H1 (cell line): ENCODE results near the gene NEDD4L. TPM values are rescaled to one million over a fixed set of nuclear protein-coding genes. Genes with fewer than 3 reads are reported as not detected.

Experiments
- CTCF ChIA-PET: fragments of 300-600 bp; sonication (Branson Sonifier 250); formaldehyde crosslinking; loops from one replicate; lab custom pipeline; 2021; ENCODE audit not compliant: partially characterized antibody; lab: Charles Lee
- POLR2A ChIA-PET: fragments of 300-600 bp; sonication (Branson Sonifier 250); formaldehyde crosslinking; loops from one replicate; lab custom pipeline; 2021; ENCODE audit warnings: inconsistent platforms; ENCODE audit not compliant: partially characterized antibody; lab: Charles Lee
- DNase-seq, 2 experiments: peaks; one replicate each; pipeline versions ENCODE4 v3.0.0 to v3.0.0-alpha.2; 2010 to 2022; ENCODE audit warnings: low spot score in 2 of 2, low read depth in 1 of 2, mixed read lengths in 1 of 2
- FAIRE-seq: peaks from 2 replicates; lab custom pipeline; 2011; peaks lifted over from hg19 to GRCh38; lab: Jason Lieb, UNC
- H2AFZ ChIP-seq: 2 replicates; pipeline ENCODE4 v1.8.1; 2012; ENCODE audit warnings: low read length, inconsistent platforms
- H2AK5ac ChIP-seq: 2 replicates; pipeline ENCODE4 v1.6.1; 2013; ENCODE audit warnings: low read depth, low read length
- H2BK120ac ChIP-seq: replicated peaks from 2 replicates; pipeline ENCODE3; 2013; ENCODE audit warnings: low read depth, low read length, inconsistent platforms
- H2BK12ac ChIP-seq: 2 replicates; pipeline ENCODE4 v1.6.1; 2013; ENCODE audit warnings: low read depth, low read length
- H2BK15ac ChIP-seq: 2 replicates; pipeline ENCODE4 v1.6.1; 2013; ENCODE audit warnings: low read length
- H2BK20ac ChIP-seq: 2 replicates; pipeline ENCODE4 v1.6.1; 2013; ENCODE audit warnings: low read length
- H2BK5ac ChIP-seq: 2 replicates; pipeline ENCODE4 v1.6.1; 2013; ENCODE audit warnings: low read depth, low read length
- H3K14ac ChIP-seq: 2 replicates; pipeline ENCODE4 v1.6.1; 2013; ENCODE audit warnings: inconsistent platforms; ENCODE audit not compliant: insufficient read length
- H3K18ac ChIP-seq: 2 replicates; pipeline ENCODE4 v1.6.1; 2013; ENCODE audit warnings: low read length; ENCODE audit errors: extremely low read depth
- H3K23ac ChIP-seq: 2 replicates; pipeline ENCODE4 v1.6.1; 2013; ENCODE audit warnings: inconsistent platforms; ENCODE audit not compliant: insufficient read length
- H3K23me2 ChIP-seq: 2 replicates; pipeline ENCODE4 v1.6.1; 2013; ENCODE audit warnings: low read depth, low read length
- H3K27ac ChIP-seq: 2 replicates; pipeline ENCODE4 v1.6.1; 2011; ENCODE audit warnings: low read depth, low read length, inconsistent platforms
- H3K27me3 ChIP-seq, 4 experiments: replicated peaks in 1 of 4; 1 replicate in 1 of 4; 2 replicates in 3 of 4; pipeline versions ENCODE4 v1.6.1 to v1.8.1; 2011 to 2013; ENCODE audit warnings: low read length in 3 of 4, mild to moderate bottlenecking in 3 of 4, inconsistent platforms in 2 of 4, mixed read lengths in 2 of 4, moderate library complexity in 1 of 4; ENCODE audit not compliant: control insufficient read depth in 3 of 4, insufficient read depth in 3 of 4; ENCODE audit errors: extremely low read depth in 1 of 4
- H3K36me3 ChIP-seq, 4 experiments: 2 replicates each; pipeline versions ENCODE4 v1.6.1 to v1.8.1; 2011 to 2013; ENCODE audit warnings: mild to moderate bottlenecking in 4 of 4, low read length in 3 of 4, moderate library complexity in 2 of 4, control low read depth in 1 of 4, inconsistent platforms in 1 of 4; ENCODE audit not compliant: insufficient read depth in 4 of 4, control insufficient read depth in 2 of 4
- H3K4ac ChIP-seq: replicated peaks from 2 replicates; pipeline ENCODE3; 2013; ENCODE audit warnings: low read length, low read depth, mixed read lengths, inconsistent platforms; ENCODE audit not compliant: insufficient read length
- H3K4me1 ChIP-seq, 4 experiments: replicated peaks in 1 of 4; 1 replicate in 1 of 4; 2 replicates in 3 of 4; pipeline versions ENCODE4 v1.6.1 to v1.8.1; 2011 to 2013; ENCODE audit warnings: low read length in 3 of 4, inconsistent platforms in 2 of 4, mixed read lengths in 1 of 4; ENCODE audit not compliant: insufficient read depth in 4 of 4, control insufficient read depth in 3 of 4
- H3K4me2 ChIP-seq, 2 experiments: 2 replicates each; pipeline versions ENCODE4 v1.6.1 to v1.8.1; 2011 to 2013; ENCODE audit warnings: low read depth in 2 of 2, low read length in 2 of 2, control low read depth in 1 of 2, inconsistent platforms in 1 of 2, mild to moderate bottlenecking in 1 of 2; ENCODE audit not compliant: insufficient read depth in 1 of 2
- H3K4me3 ChIP-seq, 4 experiments: fragments of 200-600, 300-600 bp in 1 of 4; sonication (generic), shearing (Covaris generic), sonication (Bioruptor Twin) in 1 of 4; 2 replicates each; pipeline versions ENCODE4 v1.5.1 to v1.8.1; 2011 to 2016; ENCODE audit warnings: low read length in 4 of 4, low read depth in 3 of 4, control low read depth in 2 of 4, inconsistent platforms in 2 of 4, mild to moderate bottlenecking in 2 of 4, mixed read lengths in 1 of 4, moderate library complexity in 1 of 4; ENCODE audit not compliant: insufficient read depth in 2 of 4; ENCODE audit errors: extremely low read depth in 1 of 4
- H3K56ac ChIP-seq: replicated peaks from 2 replicates; pipeline ENCODE3; 2013; ENCODE audit warnings: low read depth, mild to moderate bottlenecking, mixed read lengths, low read length, inconsistent platforms; ENCODE audit not compliant: insufficient read length
- H3K79me1 ChIP-seq: 2 replicates; pipeline ENCODE4 v1.6.1; 2013; ENCODE audit warnings: low read depth, low read length, control low read depth
- H3K79me2 ChIP-seq, 2 experiments: 2 replicates each; pipeline versions ENCODE4 v1.6.1 to v1.8.1; 2012 to 2013; ENCODE audit warnings: low read length in 2 of 2, mild to moderate bottlenecking in 2 of 2, inconsistent platforms in 1 of 2; ENCODE audit not compliant: insufficient read depth in 2 of 2, control insufficient read depth in 1 of 2
- H3K9ac ChIP-seq, 4 experiments: replicated peaks in 1 of 4; 1 replicate in 1 of 4; 2 replicates in 3 of 4; pipeline versions ENCODE4 v1.6.1 to v1.8.1; 2011 to 2013; ENCODE audit warnings: low read depth in 3 of 4, low read length in 3 of 4, control low read depth in 2 of 4, mild to moderate bottlenecking in 2 of 4, moderate library complexity in 2 of 4, inconsistent platforms in 1 of 4; ENCODE audit errors: extremely low read depth in 1 of 4
- H3K9me3 ChIP-seq, 2 experiments: 2 replicates each; pipeline versions ENCODE4 v1.6.1 to v1.8.1; 2012 to 2013; ENCODE audit warnings: mild to moderate bottlenecking in 2 of 2, moderate library complexity in 2 of 2, control low read depth in 1 of 2, inconsistent platforms in 1 of 2, low read depth in 1 of 2, low read length in 1 of 2, mixed read lengths in 1 of 2; ENCODE audit not compliant: insufficient read depth in 2 of 2
- H4K20me1 ChIP-seq, 2 experiments: replicated peaks in 1 of 2; 2 replicates each; pipeline versions ENCODE3 to v1.8.1; 2011 to 2013; ENCODE audit warnings: inconsistent platforms in 2 of 2, low read length in 2 of 2, mild to moderate bottlenecking in 1 of 2; ENCODE audit not compliant: insufficient read depth in 2 of 2, control insufficient read depth in 1 of 2
- H4K5ac ChIP-seq: 2 replicates; pipeline ENCODE4 v1.6.1; 2013; ENCODE audit warnings: low read length, low read depth, mixed read lengths, inconsistent platforms; ENCODE audit not compliant: insufficient read length
- H4K8ac ChIP-seq: 2 replicates; pipeline ENCODE4 v1.8.0; 2013; ENCODE audit warnings: mild to moderate bottlenecking, moderate library complexity, low read length, inconsistent platforms; ENCODE audit not compliant: insufficient read depth; ENCODE audit errors: extremely low read depth
- H4K91ac ChIP-seq: replicated peaks from 2 replicates; pipeline ENCODE3; 2013; ENCODE audit warnings: low read length, mixed read lengths, inconsistent platforms; ENCODE audit not compliant: insufficient read length
- ATF3 ChIP-seq: IDR thresholded peaks from 2 replicates; pipeline ENCODE4 v1.6.1; 2011; ENCODE audit warnings: low read depth, mild to moderate bottlenecking, low read length; ENCODE audit not compliant: insufficient read depth
- CTCF ChIP-seq, 3 experiments: IDR thresholded peaks; 1 replicate in 2 of 3; 2 replicates in 1 of 3; pipeline versions ENCODE4 v1.5.1 to v1.6.1; 2011; ENCODE audit warnings: low read length in 3 of 3, mild to moderate bottlenecking in 3 of 3, inconsistent platforms in 2 of 3, low read depth in 1 of 3, moderate library complexity in 1 of 3; ENCODE audit not compliant: insufficient read depth in 1 of 3; ENCODE audit errors: control extremely low read depth in 1 of 3
- EGR1 ChIP-seq: IDR thresholded peaks from 2 replicates; pipeline ENCODE4 v1.6.1; 2011; ENCODE audit warnings: low read depth, low read length, borderline replicate concordance
- GTF2F1 ChIP-seq: IDR thresholded peaks from 2 replicates; pipeline ENCODE4 v1.6.1; 2012; ENCODE audit warnings: low read depth, low read length, improper control_type of control experiment, borderline replicate concordance
- HDAC6 ChIP-seq: IDR thresholded peaks from one replicate; pipeline ENCODE4 v1.7.1; 2012; ENCODE audit warnings: low read depth, mild to moderate bottlenecking, inconsistent platforms, low read length, moderate library complexity
- MAFK ChIP-seq: IDR thresholded peaks from 2 replicates; pipeline ENCODE4 v1.6.1; 2012; ENCODE audit warnings: low read depth, mild to moderate bottlenecking, improper control_type of control experiment, low read length
- SUZ12 ChIP-seq: fragments of 200-600 bp; sonication (generic); IDR thresholded peaks from 2 replicates; pipeline ENCODE4 v1.6.1; 2012; ENCODE audit warnings: mild to moderate bottlenecking, inconsistent platforms, low read length, moderate library complexity, mixed read lengths
- WGBS, 2 experiments: shearing (Covaris generic) in 1 of 2; methylation state at CpG; one replicate each; pipeline versions ENCODE4 v1.1.6 to v1.1.7; 2013 to 2015; ENCODE audit warnings: low lambda C conversion rate in 2 of 2, mixed read lengths in 2 of 2, inconsistent platforms in 1 of 2, low coverage in 1 of 2, missing lambda C conversion rate in 1 of 2; ENCODE audit not compliant: insufficient replicate concordance in 2 of 2, insufficient coverage in 1 of 2, insufficient read length in 1 of 2; ENCODE audit errors: extremely low coverage in 1 of 2, missing lambda C conversion rate in 1 of 2; 5-methylcytosine and 5-hydroxymethylcytosine counted together
- polyA plus RNA-seq, 7 experiments: library from polyadenylated mRNA; depleted of rRNA in 3 of 7; stranded (reverse) in 5 of 7; unstranded in 2 of 7; fragments of >200 nt in 5 of 7; fragments of 200-250 nt in 2 of 7; gene quantifications; 1 replicate in 5 of 7; 2 replicates in 1 of 7; 4 replicates in 1 of 7; pipeline versions ENCODE4 v1.2.1 to v1.2.3, GENCODE V29; 2011 to 2013; ENCODE audit warnings: missing spikeins in 2 of 7, mixed read lengths in 2 of 7
- total RNA-seq: library from RNA; stranded (reverse); fragmentation: NEBNext Ultra II Directional; extraction: Animal tissue kit (Norgen Biotek cat#: 25700); gene quantifications from 2 replicates; pipeline ENCODE4 v1.2.1, GENCODE V29; 2021

Gene NEDD4L
- total and polyA plus RNA-seq, 2 of the 8 experiments (the other 6 are each of a cell fraction or from before 2014, with no cell fraction given), result 37.3 to 69.8 TPM

- no peak overlapping the region for H3K23ac ChIP-seq
- no peak overlapping the region for H3K27ac ChIP-seq
- no peak overlapping the region for H2AK5ac ChIP-seq
- WGBS, 2 experiments, result 92% methylated on average over 3 of the region's 3 CpGs; no CpG with 5 or more reads in 1 of the 2 experiments
- no peak overlapping the region for H2BK15ac ChIP-seq
- H3K4me3 ChIP-seq, result no peak overlapping the region
- H4K20me1 ChIP-seq, result peaks cover 4% of the 10 kb centered on the region in 2 experiments
- H4K91ac ChIP-seq, result no peak overlapping the region
- H3K79me1 ChIP-seq, result no peaks in the 10 kb centered on the region; the same call in 1 of the 2 replicates
- peaks cover 0 to 13% (median 4%) of the 10 kb centered on the region in 4 experiments; a peak in 4 of 8 replicates for H3K36me3 ChIP-seq
- no peak overlapping the region for H3K14ac ChIP-seq
- H3K4me2 ChIP-seq, result no peak overlapping the region
- no peak overlapping the region for H3K4ac ChIP-seq
- POLR2A ChIA-PET, result interaction anchor here (0.9 kb wide), 1 partner anchor 126 kb away, joined by 3 read pairs; no protein-coding TSS in a partner anchor
- H2BK20ac ChIP-seq, result no peak overlapping the region
- no peak overlapping the region for H2BK120ac ChIP-seq
- CTCF ChIA-PET, result interaction anchor here (0.7 to 1.7 kb wide), 12 partner anchors 10 to 130 kb away, joined by 3 to 12 read pairs (median 4); no protein-coding TSS in a partner anchor
- no peaks in the 10 kb centered on the region for H3K79me2 ChIP-seq
- TF ChIP-seq MAFK (no peak), SUZ12 (no peak), EGR1 (no peak), CTCF (IDR thresholded peaks at IDR 0.05; ENCODE audit: control extremely low read depth in 1 of 3, insufficient read depth in 1 of 3, low read depth in 1 of 3, low read length in 3 of 3) (no peak), GTF2F1 (no peak), HDAC6 (no peak), ATF3 (no peak)
- no peaks in the 10 kb centered on the region for H3K23me2 ChIP-seq
- H3K9ac ChIP-seq, result no peak overlapping the region
- peaks cover 0 to 6% (median 3%) of the 10 kb centered on the region in 4 experiments; a peak in 4 of 7 replicates for H3K4me1 ChIP-seq
- H2BK5ac ChIP-seq, result no peak overlapping the region
- no peak overlapping the region for H3K56ac ChIP-seq
- H2AFZ ChIP-seq, result no peak overlapping the region
- H3K18ac ChIP-seq, result no peak overlapping the region
- no peak overlapping the region for H4K5ac ChIP-seq
- DNase-seq, result no peak
- H2BK12ac ChIP-seq, result no peak overlapping the region
- H3K9me3 ChIP-seq, result no peaks in the 10 kb centered on the region
- no peaks in the 10 kb centered on the region for H3K27me3 ChIP-seq
- no peak overlapping the region for H4K8ac ChIP-seq
- FAIRE-seq, result no peak
Observed at GRCh38 chr18:58320907-58321561, 277.0 kb downstream of the NEDD4L start.
